ENCODE data around the gene MAP1LC3B2.

MAP1LC3B2 gene

DNA sequence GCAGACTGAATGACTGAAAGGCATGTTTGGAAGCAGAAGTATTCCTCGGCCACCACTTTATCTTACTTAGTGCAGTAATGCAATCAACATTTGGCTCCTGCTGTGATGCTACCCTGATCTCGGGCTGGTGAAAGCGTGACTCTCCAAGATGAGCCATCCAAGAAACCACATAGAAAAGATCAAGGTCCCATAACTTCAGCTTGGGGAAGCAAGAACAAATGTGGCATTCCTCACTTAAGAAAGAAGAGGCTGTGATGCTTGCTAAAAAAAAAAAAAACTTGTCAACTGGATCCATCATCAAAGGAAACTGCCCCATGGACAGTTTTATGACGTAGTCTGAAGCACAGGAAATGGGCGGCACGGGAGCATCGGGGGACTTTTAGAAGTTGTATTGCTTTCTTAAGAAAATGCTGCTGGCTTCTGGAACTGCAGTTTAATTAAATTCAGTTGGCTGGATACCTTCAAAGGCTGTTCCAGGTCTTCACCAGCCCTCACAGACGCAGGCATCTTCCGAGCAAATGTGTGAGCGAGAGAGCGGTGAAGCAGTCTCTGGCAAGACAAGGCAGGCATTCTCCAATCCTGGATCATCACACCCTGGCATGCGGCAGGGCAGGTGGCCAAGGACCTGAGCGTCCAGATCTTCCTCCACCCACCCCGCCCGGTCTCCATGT, 38.2 kb upstream of the MAP1LC3B2 start:
- ChIA-PET POLR2A (ENCODE audit: low non-redundant PET) (no interaction called here), CTCF (interaction anchor here (0.6 kb wide), 1 partner anchor 716 kb away, joined by 3 read pairs; no protein-coding TSS in a partner anchor)
- peak overlapping the region; percentile 83 for H3K27ac ChIP-seq
- no peak for DNase-seq (ENCODE audit: low spot score)
- TF ChIP-seq, protein P1, sequence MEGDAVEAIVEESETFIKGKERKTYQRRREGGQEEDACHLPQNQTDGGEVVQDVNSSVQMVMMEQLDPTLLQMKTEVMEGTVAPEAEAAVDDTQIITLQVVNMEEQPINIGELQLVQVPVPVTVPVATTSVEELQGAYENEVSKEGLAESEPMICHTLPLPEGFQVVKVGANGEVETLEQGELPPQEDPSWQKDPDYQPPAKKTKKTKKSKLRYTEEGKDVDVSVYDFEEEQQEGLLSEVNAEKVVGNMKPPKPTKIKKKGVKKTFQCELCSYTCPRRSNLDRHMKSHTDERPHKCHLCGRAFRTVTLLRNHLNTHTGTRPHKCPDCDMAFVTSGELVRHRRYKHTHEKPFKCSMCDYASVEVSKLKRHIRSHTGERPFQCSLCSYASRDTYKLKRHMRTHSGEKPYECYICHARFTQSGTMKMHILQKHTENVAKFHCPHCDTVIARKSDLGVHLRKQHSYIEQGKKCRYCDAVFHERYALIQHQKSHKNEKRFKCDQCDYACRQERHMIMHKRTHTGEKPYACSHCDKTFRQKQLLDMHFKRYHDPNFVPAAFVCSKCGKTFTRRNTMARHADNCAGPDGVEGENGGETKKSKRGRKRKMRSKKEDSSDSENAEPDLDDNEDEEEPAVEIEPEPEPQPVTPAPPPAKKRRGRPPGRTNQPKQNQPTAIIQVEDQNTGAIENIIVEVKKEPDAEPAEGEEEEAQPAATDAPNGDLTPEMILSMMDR (conservative IDR thresholded peaks at IDR 0.05; ENCODE audit: low read depth): no peak

DNA sequence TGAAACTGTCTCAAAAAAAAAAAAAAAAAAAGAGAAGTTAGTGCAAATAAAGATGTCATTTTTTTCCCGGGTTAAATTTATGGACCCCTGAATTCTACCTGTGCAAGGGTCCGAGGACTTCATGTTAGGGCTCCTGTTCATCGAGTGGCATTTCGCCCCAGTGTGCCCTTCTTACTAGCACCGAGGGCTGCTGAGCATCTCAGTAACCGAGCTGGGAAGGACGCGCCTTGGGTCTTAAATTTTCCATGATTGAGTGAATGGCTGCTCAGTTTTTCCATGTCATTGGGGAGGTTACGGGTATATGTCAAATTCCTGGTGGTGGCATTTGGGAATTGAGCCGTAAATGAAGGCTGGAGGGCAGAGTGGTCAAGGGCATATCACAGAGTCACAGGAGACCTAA, 34.9 kb upstream of the MAP1LC3B2 start:
- ChIA-PET POLR2A (ENCODE audit: low non-redundant PET) (no interaction called here), CTCF (no interaction called here)
- H3K27ac ChIP-seq: peak overlapping the region; percentile 96
- TF ChIP-seq, protein P1 (conservative IDR thresholded peaks at IDR 0.05; ENCODE audit: low read depth): no peak
- no peak for DNase-seq (ENCODE audit: low spot score)

DNA sequence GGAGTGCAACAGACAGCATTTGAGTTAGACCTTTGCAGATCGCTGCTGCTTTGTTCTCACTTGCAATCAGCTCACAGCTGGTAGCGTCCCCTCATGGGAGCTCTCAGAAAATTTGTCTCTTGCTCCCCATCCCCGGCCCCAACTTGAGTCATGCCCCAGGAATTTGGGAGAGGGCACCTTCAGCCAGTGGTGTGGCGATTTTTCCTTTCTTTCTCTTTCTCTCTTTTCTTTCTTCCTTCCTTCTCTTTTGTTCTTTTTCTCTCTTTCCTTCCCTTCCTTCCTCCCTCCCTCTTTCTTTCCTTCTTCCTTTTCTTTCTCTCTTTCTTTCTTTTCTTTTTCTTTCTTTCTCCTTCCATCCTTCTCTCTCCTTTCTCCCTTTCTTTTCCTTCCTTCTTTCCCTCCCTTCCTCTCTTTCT, 34.2 kb upstream of the MAP1LC3B2 start:
- TF ChIP-seq, protein P1 (conservative IDR thresholded peaks at IDR 0.05; ENCODE audit: low read depth): no peak; the same call in 1 of the 2 replicates
- H3K27ac ChIP-seq: peak overlapping the region; percentile 96
- DNase-seq (ENCODE audit: low spot score): peak; percentile 44
- POLR2A ChIA-PET (ENCODE audit: low non-redundant PET): no interaction called here
- CTCF ChIA-PET: no interaction called here

DNA sequence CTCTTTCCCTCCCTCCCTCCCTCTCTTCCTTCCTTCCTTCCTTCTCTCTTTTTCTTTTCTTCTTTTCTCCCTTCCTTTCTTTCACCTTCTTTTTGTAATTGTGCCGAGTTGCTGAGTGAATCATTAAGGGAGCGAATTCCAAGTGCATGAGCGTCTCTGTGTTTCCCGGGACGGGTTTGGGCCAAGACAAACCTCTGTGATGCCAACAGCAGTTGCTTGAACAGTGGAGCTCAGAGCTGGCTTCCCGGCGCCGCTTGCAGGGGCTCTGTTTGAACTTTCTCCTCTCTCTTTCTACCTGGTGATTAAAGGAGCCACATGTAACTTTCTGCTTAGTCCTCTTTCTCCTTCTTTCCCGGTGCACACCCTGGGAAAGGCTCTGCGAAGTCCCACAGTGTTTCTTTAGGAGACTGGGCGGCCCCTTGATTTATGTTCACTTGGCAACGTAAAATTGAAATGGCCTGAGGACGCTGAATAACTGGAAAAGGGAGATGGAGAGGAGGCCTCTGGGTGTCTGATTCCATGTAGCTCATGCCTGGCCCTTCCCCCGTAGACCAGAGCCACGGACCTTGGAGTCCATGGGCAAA, 33.7 kb upstream of the MAP1LC3B2 start:
- peak overlapping the region; percentile 96 for H3K27ac ChIP-seq
- ChIA-PET POLR2A (ENCODE audit: low non-redundant PET) (no interaction called here), CTCF (no interaction called here)
- peak; percentile 84 for DNase-seq (ENCODE audit: low spot score)
- TF ChIP-seq, protein P1 (conservative IDR thresholded peaks at IDR 0.05; ENCODE audit: low read depth): no peak

DNA sequence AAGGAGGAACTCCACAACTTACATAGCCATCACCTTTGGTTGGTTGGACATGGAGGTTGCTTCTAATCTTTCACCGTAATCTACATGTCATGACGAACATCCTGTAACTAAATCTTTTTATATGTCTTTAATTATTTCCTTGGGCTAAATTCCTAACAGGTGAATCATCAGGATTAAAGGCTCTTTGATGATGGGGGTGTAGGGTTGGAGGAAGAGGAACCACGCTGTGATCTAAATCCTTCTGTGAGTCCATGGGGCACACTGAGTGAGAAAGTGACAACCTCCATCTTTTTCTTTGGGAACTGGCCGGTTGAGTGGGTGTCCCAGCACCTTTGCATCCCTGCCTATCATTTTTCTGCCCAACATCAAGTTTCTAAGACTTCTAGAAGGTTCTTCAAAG, 31.1 kb upstream of the MAP1LC3B2 start:
- ChIA-PET CTCF (no interaction called here), POLR2A (ENCODE audit: low non-redundant PET) (no interaction called here)
- DNase-seq (ENCODE audit: low spot score): peak; percentile 77
- H3K27ac ChIP-seq: peak overlapping the region; percentile 65; the same call in 1 of the 2 replicates
- TF ChIP-seq, protein P1 (conservative IDR thresholded peaks at IDR 0.05; ENCODE audit: low read depth): no peak

DNA sequence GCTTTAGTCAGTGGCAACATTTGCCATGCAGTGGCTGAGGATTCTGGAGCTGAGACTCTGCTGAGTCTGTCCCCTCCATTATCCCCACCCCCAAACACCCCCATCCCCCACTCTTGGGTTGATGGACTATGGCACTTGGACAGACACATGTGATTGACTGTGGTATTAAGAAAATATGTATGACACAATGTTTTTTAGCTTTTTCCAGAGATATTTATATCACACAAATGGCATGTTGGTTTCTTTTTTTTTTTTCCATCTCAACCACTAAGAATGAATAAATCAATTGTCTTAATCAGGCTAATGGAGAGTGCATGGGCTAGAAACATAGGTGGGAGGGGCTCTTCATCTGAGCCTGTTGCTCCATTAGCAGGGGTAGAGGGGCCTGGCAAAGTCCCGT, 30.7 kb upstream of the MAP1LC3B2 start:
- no peak for DNase-seq (ENCODE audit: low spot score)
- TF ChIP-seq, protein P1 (conservative IDR thresholded peaks at IDR 0.05; ENCODE audit: low read depth): no peak
- ChIA-PET POLR2A (ENCODE audit: low non-redundant PET) (no interaction called here), CTCF (no interaction called here)
- H3K27ac ChIP-seq: peak overlapping the region; percentile 65; the same call in 1 of the 2 replicates

Measured in RWPE1 (cell line).